ACHN (cell line): ENCODE results near the gene TAF11L7.
"Not testable (repeated sequence)": the region's sequence is repeated elsewhere in the genome, so short reads cannot be mapped to it uniquely, and the experiment has no call there.

ENCODE experiments used
- DNase-seq: peaks from one replicate; pipeline ENCODE4 v3.0.0-alpha.2; 2015
- in situ Hi-C: cut with HindIII; loops from 2 replicates; pipeline ENCODE4 v1.10.0; 2017; ENCODE audit warnings: low sequenced_read_pairs, low pct_ligation_motif_present, low pct_unique_long_range_greater_than_20kb

Gene TAF11L7

GRCh38 chr5:17585658-17586057 is at the start of gene TAF11L7:
TAF11L7 (minus strand) TSS chr5:17585758.
- in situ Hi-C loops, DNase-seq: not testable (repeated sequence)

- in situ Hi-C loops = no loop called here
- no peak for DNase-seq
Observed at GRCh38 chr5:17634160-17634559, 48.6 kb upstream of the TAF11L7 start, which contains the start of gene TAF11L14. TAF11L14 (plus strand) TSS chr5:17634460.

- DNase-seq, in situ Hi-C loops: not testable (repeated sequence)
Observed at GRCh38 chr5:17631788-17632187, 46.2 kb upstream of the TAF11L7 start, which contains the start of gene TAF11L13. TAF11L13 (plus strand) TSS chr5:17632088.

GRCh38 chr5:17625686-17626085 is 40.1 kb upstream of the TAF11L7 start:
- in situ Hi-C loops = no loop called here
- no peak for DNase-seq

- DNase-seq = no peak
- in situ Hi-C loops = no loop called here
Observed at GRCh38 chr5:17620627-17621026, 35.1 kb upstream of the TAF11L7 start.

GRCh38 chr5:17619354-17619753 is 33.8 kb upstream of the TAF11L7 start:
- in situ Hi-C loops = no loop called here
- no peak for DNase-seq

GRCh38 chr5:17614872-17615605 is 29.5 kb upstream of the TAF11L7 start:
- no peak for DNase-seq
- in situ Hi-C loops = no loop called here

GRCh38 chr5:17610092-17610491 is 24.5 kb upstream of the TAF11L7 start, which contains the start of gene TAF11L12:
TAF11L12 (plus strand) TSS chr5:17610392.
- DNase-seq, in situ Hi-C loops: not testable (repeated sequence)

- DNase-seq, in situ Hi-C loops: not testable (repeated sequence)
Observed at GRCh38 chr5:17607461-17607860, 21.9 kb upstream of the TAF11L7 start.

- in situ Hi-C loops = no loop called here
- no peak for DNase-seq
Observed at GRCh38 chr5:17604951-17605350, 19.4 kb upstream of the TAF11L7 start.

GRCh38 chr5:17603880-17604279 is 18.3 kb upstream of the TAF11L7 start, which contains the start of gene TAF11L11:
TAF11L11 (plus strand) TSS chr5:17604183.
- DNase-seq, in situ Hi-C loops: not testable (repeated sequence)

- DNase-seq, in situ Hi-C loops: not testable (repeated sequence)
Observed at GRCh38 chr5:17597728-17598127, 12.2 kb upstream of the TAF11L7 start, which contains the start of gene TAF11L10. TAF11L10 (minus strand) TSS chr5:17597828.

GRCh38 chr5:17594255-17594654 is 8.7 kb upstream of the TAF11L7 start, which contains the start of gene TAF11L9:
TAF11L9 (minus strand) TSS chr5:17594394.
- DNase-seq, in situ Hi-C loops: not testable (repeated sequence)

GRCh38 chr5:17590860-17591259 is 5.3 kb upstream of the TAF11L7 start, which contains the start of gene TAF11L8:
TAF11L8 (minus strand) TSS chr5:17590960.
- DNase-seq, in situ Hi-C loops: not testable (repeated sequence)
